ENCODE measurements around the gene MYLK. TPM values are rescaled to one million over a fixed set of nuclear protein-coding genes. Genes with fewer than 3 reads are reported as not detected.

MYLK gene
- polyA plus RNA-seq, 1 donor (not counting 4 experiments of a cell fraction or from before 2014, with no cell fraction given): 7.8 TPM

- dilution Hi-C loops (cut with MboI; ENCODE audit: extremely low pct_ligation_motif_present, low sequenced_read_pairs): no loop called here
- FAIRE-seq (no peak), DNase-seq (ENCODE audit: low read depth, low spot score) (no peak)
- Histone ChIP-seq H3K4me3 (ENCODE audit: control insufficient read depth in 2 of 3, extremely low read depth in 1 of 3, insufficient read depth in 2 of 3, low read depth in 1 of 3, low read length in 3 of 3) (no peak overlapping the region), H3K9ac (ENCODE audit: control insufficient read depth, extremely low read depth, insufficient read depth, low read length) (no peak overlapping the region), H3K36me3 (ENCODE audit: control insufficient read depth in 2 of 2, extremely low read depth in 1 of 2, insufficient read depth in 2 of 2, low read length in 2 of 2) (no peaks in the 10 kb centered on the region), H2AFZ (ENCODE audit: control insufficient read depth, low read length) (no peak overlapping the region), H3K79me2 (ENCODE audit: control insufficient read depth, insufficient read depth, low read length) (no peaks in the 10 kb centered on the region), H3K4me1 (ENCODE audit: control insufficient read depth, extremely low read depth, insufficient read depth, low read length) (peaks cover 5% of the 10 kb centered on the region), H4K20me1 (ENCODE audit: control insufficient read depth, extremely low read depth, insufficient read depth, low read length) (no peaks in the 10 kb centered on the region), H3K4me2 (ENCODE audit: control insufficient read depth, extremely low read depth, insufficient read depth, low read depth, low read length) (no peak overlapping the region), H3K9me1 (ENCODE audit: control insufficient read depth, extremely low read depth, insufficient read depth, low read length) (no peaks in the 10 kb centered on the region), H3K27me3 (ENCODE audit: control insufficient read depth, extremely low read depth, insufficient read depth, low read length) (no peaks in the 10 kb centered on the region), H3K27ac (ENCODE audit: control insufficient read depth, insufficient read depth, low read length) (no peak overlapping the region), H3K9me3 (ENCODE audit: control insufficient read depth, low read depth, low read length) (no peaks in the 10 kb centered on the region)
- no peak for TF ChIP-seq CTCF (optimal IDR thresholded peaks at IDR 0.05 in 1 of 3, IDR thresholded peaks at IDR 0.05 in 1 of 3, conservative IDR thresholded peaks at IDR 0.05 in 1 of 3; ENCODE audit: extremely low read depth in 1 of 3, insufficient read depth in 2 of 3, low read length in 3 of 3)
- no peak for TF ChIP-seq EZH2 (IDR thresholded peaks at IDR 0.05; ENCODE audit: low read length)
These were observed 128.6 kb downstream of the MYLK start for GRCh38 chr3:123755501-123755900.

- TF ChIP-seq CTCF (optimal IDR thresholded peaks at IDR 0.05 in 1 of 3, IDR thresholded peaks at IDR 0.05 in 1 of 3, conservative IDR thresholded peaks at IDR 0.05 in 1 of 3; ENCODE audit: extremely low read depth in 1 of 3, insufficient read depth in 2 of 3, low read length in 3 of 3) (no peak), EZH2 (IDR thresholded peaks at IDR 0.05; ENCODE audit: low read length) (no peak)
- FAIRE-seq (no peak), DNase-seq (ENCODE audit: low read depth, low spot score) (no peak)
- Histone ChIP-seq H4K20me1 (ENCODE audit: control insufficient read depth, extremely low read depth, insufficient read depth, low read length) (no peaks in the 10 kb centered on the region), H3K4me3 (ENCODE audit: control insufficient read depth in 2 of 3, extremely low read depth in 1 of 3, insufficient read depth in 2 of 3, low read depth in 1 of 3, low read length in 3 of 3) (no peak overlapping the region), H3K9me3 (ENCODE audit: control insufficient read depth, low read depth, low read length) (no peaks in the 10 kb centered on the region), H3K9ac (ENCODE audit: control insufficient read depth, extremely low read depth, insufficient read depth, low read length) (no peak overlapping the region), H3K4me2 (ENCODE audit: control insufficient read depth, extremely low read depth, insufficient read depth, low read depth, low read length) (no peak overlapping the region), H3K27me3 (ENCODE audit: control insufficient read depth, extremely low read depth, insufficient read depth, low read length) (no peaks in the 10 kb centered on the region), H3K79me2 (ENCODE audit: control insufficient read depth, insufficient read depth, low read length) (no peaks in the 10 kb centered on the region), H3K27ac (ENCODE audit: control insufficient read depth, insufficient read depth, low read length) (no peak overlapping the region), H3K9me1 (ENCODE audit: control insufficient read depth, extremely low read depth, insufficient read depth, low read length) (no peaks in the 10 kb centered on the region), H3K4me1 (ENCODE audit: control insufficient read depth, extremely low read depth, insufficient read depth, low read length) (peaks cover 7% of the 10 kb centered on the region), H3K36me3 (ENCODE audit: control insufficient read depth in 2 of 2, extremely low read depth in 1 of 2, insufficient read depth in 2 of 2, low read length in 2 of 2) (no peaks in the 10 kb centered on the region), H2AFZ (ENCODE audit: control insufficient read depth, low read length) (no peak overlapping the region)
- dilution Hi-C loops (cut with MboI; ENCODE audit: extremely low pct_ligation_motif_present, low sequenced_read_pairs): no loop called here
These were observed 129.0 kb downstream of the MYLK start for GRCh38 chr3:123755085-123755484.

All from keratinocyte (primary cell).